Vagina (tissue), 2 donors: ENCODE results near the gene CACNA1H.

Source experiments
- CTCF ChIP-seq, 3 experiments: fragments of 450-650 bp in 2 of 3; fragments of 200-600 bp in 1 of 3; sonication (generic) in 1 of 3; IDR thresholded peaks; one replicate each; pipeline ENCODE4 v1.5.1; 2017 to 2019; ENCODE audit warnings: antibody characterized with exemption in 3 of 3, mild to moderate bottlenecking in 2 of 3, moderate library complexity in 2 of 3
- POLR2A ChIP-seq, 2 donors: fragments of 450-650 bp; IDR thresholded peaks; one replicate each; pipeline ENCODE4 v1.6.1; 2017; ENCODE audit warnings: antibody characterized with exemption in 2 of 2, mild to moderate bottlenecking in 2 of 2, moderate library complexity in 2 of 2
- POLR2AphosphoS5 ChIP-seq, 2 donors: sonication (generic); formaldehyde crosslinking; IDR thresholded peaks; one replicate each; pipeline ENCODE4 v1.9.0; 2017; ENCODE audit warnings: antibody characterized with exemption in 2 of 2, mild to moderate bottlenecking in 2 of 2, low read depth in 1 of 2; ENCODE audit not compliant: insufficient read depth in 1 of 2

DNA sequence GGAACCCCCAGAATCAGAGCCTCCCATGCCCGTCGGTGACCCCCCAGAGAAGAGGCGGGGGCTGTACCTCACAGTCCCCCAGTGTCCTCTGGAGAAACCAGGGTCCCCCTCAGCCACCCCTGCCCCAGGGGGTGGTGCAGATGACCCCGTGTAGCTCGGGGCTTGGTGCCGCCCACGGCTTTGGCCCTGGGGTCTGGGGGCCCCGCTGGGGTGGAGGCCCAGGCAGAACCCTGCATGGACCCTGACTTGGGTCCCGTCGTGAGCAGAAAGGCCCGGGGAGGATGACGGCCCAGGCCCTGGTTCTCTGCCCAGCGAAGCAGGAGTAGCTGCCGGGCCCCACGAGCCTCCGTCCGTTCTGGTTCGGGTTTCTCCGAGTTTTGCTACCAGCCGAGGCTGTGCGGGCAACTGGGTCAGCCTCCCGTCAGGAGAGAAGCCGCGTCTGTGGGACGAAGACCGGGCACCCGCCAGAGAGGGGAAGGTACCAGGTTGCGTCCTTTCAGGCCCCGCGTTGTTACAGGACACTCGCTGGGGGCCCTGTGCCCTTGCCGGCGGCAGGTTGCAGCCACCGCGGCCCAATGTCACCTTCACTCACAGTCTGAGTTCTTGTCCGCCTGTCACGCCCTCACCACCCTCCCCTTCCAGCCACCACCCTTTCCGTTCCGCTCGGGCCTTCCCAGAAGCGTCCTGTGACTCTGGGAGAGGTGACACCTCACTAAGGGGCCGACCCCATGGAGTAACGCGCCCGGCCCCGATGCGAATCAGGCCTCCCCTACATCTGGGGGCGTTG lies 68.1 kb downstream of the CACNA1H start:
- TF ChIP-seq CTCF (IDR thresholded peaks at IDR 0.05) (no peak), POLR2A (IDR thresholded peaks at IDR 0.05) (no peak), POLR2AphosphoS5 (IDR thresholded peaks at IDR 0.05; ENCODE audit: insufficient read depth in 1 of 2, low read depth in 1 of 2) (no peak)
